ENCODE results near the gene DROSHA.

DNA sequence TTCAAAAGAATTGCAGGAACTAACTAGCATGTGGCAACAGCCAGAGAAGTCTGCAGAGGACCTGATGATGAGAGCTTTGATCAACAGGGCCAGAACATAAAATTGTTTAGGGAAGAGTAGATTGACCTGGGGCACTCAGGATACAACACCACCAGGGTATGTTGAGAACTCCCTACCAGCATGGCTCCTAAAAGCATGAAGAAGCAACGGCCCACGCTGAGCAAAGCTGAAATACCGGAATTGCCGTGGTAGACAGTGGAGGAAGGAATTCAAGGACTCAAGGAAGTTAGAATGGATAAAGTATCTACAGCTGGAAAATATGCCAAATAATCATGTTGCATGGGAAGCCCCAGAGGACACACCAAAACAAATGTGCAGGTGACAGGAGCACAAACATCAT is 31.6 kb downstream of the DROSHA start:
- TF ChIP-seq, protein P1, sequence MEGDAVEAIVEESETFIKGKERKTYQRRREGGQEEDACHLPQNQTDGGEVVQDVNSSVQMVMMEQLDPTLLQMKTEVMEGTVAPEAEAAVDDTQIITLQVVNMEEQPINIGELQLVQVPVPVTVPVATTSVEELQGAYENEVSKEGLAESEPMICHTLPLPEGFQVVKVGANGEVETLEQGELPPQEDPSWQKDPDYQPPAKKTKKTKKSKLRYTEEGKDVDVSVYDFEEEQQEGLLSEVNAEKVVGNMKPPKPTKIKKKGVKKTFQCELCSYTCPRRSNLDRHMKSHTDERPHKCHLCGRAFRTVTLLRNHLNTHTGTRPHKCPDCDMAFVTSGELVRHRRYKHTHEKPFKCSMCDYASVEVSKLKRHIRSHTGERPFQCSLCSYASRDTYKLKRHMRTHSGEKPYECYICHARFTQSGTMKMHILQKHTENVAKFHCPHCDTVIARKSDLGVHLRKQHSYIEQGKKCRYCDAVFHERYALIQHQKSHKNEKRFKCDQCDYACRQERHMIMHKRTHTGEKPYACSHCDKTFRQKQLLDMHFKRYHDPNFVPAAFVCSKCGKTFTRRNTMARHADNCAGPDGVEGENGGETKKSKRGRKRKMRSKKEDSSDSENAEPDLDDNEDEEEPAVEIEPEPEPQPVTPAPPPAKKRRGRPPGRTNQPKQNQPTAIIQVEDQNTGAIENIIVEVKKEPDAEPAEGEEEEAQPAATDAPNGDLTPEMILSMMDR (IDR thresholded peaks at IDR 0.05), result no peak
- no peak for TF ChIP-seq POLR2A (IDR thresholded peaks at IDR 0.05)

Measured in stomach (tissue), 4 donors.